HepG2 (cell line): ENCODE measurements around the gene NPVF. TPM values are rescaled to one million over a fixed set of nuclear protein-coding genes. Genes with fewer than 3 reads are reported as not detected.

Experiments
- ATRX ChIP-seq: sonication (generic); formaldehyde crosslinking; IDR thresholded peaks from 2 replicates; pipeline ENCODE4 v1.4.0; 2020; ENCODE audit warnings: missing genetic modification reagents, borderline replicate concordance
- CCDC6 ChIP-seq: sonication (generic); formaldehyde crosslinking; IDR thresholded peaks from 2 replicates; pipeline ENCODE4 v1.8.1; 2022; ENCODE audit warnings: mild to moderate bottlenecking, missing genetic modification reagents, moderate library complexity
- EED ChIP-seq: sonication (generic); formaldehyde crosslinking; IDR thresholded peaks from 2 replicates; pipeline ENCODE4 v1.5.0; 2020; ENCODE audit warnings: mild to moderate bottlenecking, missing genetic modification reagents
- HDAC1 ChIP-seq: sonication (generic); formaldehyde crosslinking; IDR thresholded peaks from 2 replicates; pipeline ENCODE4 v1.5.1; 2020; ENCODE audit warnings: mild to moderate bottlenecking, missing genetic modification reagents
- HNRNPK ChIP-seq: fragments of 200-400 bp; formaldehyde crosslinking; IDR thresholded peaks from 2 replicates; pipeline ENCODE4 v1.6.1; 2018; ENCODE audit warnings: low read length, low read depth, moderate library complexity, mild to moderate bottlenecking; ENCODE audit not compliant: poor library complexity, severe bottlenecking
- HNRNPUL1 ChIP-seq: fragments of 200-400 bp; formaldehyde crosslinking; IDR thresholded peaks from 2 replicates; pipeline ENCODE4 v1.6.1; 2017; ENCODE audit warnings: low read depth, mild to moderate bottlenecking, low read length, moderate library complexity
- MTF1 ChIP-seq: sonication (generic); formaldehyde crosslinking; IDR thresholded peaks from 2 replicates; pipeline ENCODE4 v1.5.0; 2020; ENCODE audit warnings: missing genetic modification reagents
- NR2F1 ChIP-seq, 2 experiments: fragments of 450-650 bp in 1 of 2; formaldehyde crosslinking in 1 of 2; IDR thresholded peaks; 2 replicates each; pipeline versions ENCODE4 v1.5.0 to v1.6.1; 2016 to 2020; ENCODE audit warnings: mild to moderate bottlenecking in 1 of 2, missing compliant biosample characterization in 1 of 2, missing genetic modification reagents in 1 of 2, moderate library complexity in 1 of 2
- NR2F6 ChIP-seq, 2 experiments: IDR thresholded peaks; 2 replicates each; pipeline ENCODE4 v1.6.1; 2016; ENCODE audit warnings: antibody characterized with exemption in 1 of 2, mild to moderate bottlenecking in 1 of 2
- RAD51 ChIP-seq: fragments of 450-650 bp; IDR thresholded peaks from 2 replicates; pipeline ENCODE4 v1.6.1; 2016; ENCODE audit warnings: borderline replicate concordance
- RFXANK ChIP-seq: IDR thresholded peaks from 2 replicates; pipeline ENCODE4 v1.6.1; 2016
- RXRB ChIP-seq: IDR thresholded peaks from 2 replicates; pipeline ENCODE4 v1.6.1; 2016; ENCODE audit warnings: borderline replicate concordance, missing genetic modification reagents, missing compliant biosample characterization
- SIX4 ChIP-seq: sonication (generic); formaldehyde crosslinking; IDR thresholded peaks from 2 replicates; pipeline ENCODE4 v1.4.0; 2020; ENCODE audit warnings: missing genetic modification reagents
- SP4 ChIP-seq: sonication (generic); formaldehyde crosslinking; IDR thresholded peaks from 2 replicates; pipeline ENCODE4 v1.8.1; 2023; ENCODE audit warnings: mild to moderate bottlenecking, missing genetic modification reagents
- ZNF343 ChIP-seq: sonication (generic); formaldehyde crosslinking; IDR thresholded peaks from 2 replicates; pipeline ENCODE4 v1.4.0; 2020; ENCODE audit warnings: mild to moderate bottlenecking, missing genetic modification reagents
- ZNF430 ChIP-seq: sonication (generic); formaldehyde crosslinking; IDR thresholded peaks from 2 replicates; pipeline ENCODE4 v1.9.0; 2021; ENCODE audit warnings: mild to moderate bottlenecking, missing genetic modification reagents
- ZNF441 ChIP-seq: sonication (generic); formaldehyde crosslinking; IDR thresholded peaks from 2 replicates; pipeline ENCODE4 v1.7.0; 2021; ENCODE audit warnings: missing genetic modification reagents, borderline replicate concordance
- ZNF598 ChIP-seq: sonication (generic); formaldehyde crosslinking; IDR thresholded peaks from 2 replicates; pipeline ENCODE4 v1.5.1; 2020; ENCODE audit warnings: mild to moderate bottlenecking, missing genetic modification reagents, borderline replicate concordance
- ZNF891 ChIP-seq: sonication (generic); formaldehyde crosslinking; IDR thresholded peaks from 2 replicates; pipeline ENCODE4 v1.5.0; 2020; ENCODE audit warnings: mild to moderate bottlenecking, missing genetic modification reagents
- polyA plus RNA-seq, 8 experiments: library from polyadenylated mRNA; depleted of rRNA in 3 of 8; stranded (reverse) in 7 of 8; unstranded in 1 of 8; fragments of >200 nt; fragmentation: Illumina TruSeq in 4 of 8; extraction: Trizol in 4 of 8; gene quantifications; 2 replicates each; pipeline versions ENCODE4 v1.2.1 to v1.2.3, GENCODE V29; 2011 to 2016; ENCODE audit warnings: low read depth in 4 of 8, missing spikeins in 1 of 8, mixed read lengths in 1 of 8; ENCODE audit not compliant: insufficient read depth in 1 of 8
- total RNA-seq, 5 experiments: library from RNA; depleted of rRNA; stranded (reverse); fragments of >200 nt; fragmentation: Illumina TruSeq; extraction: Trizol; gene quantifications; 2 replicates each; pipeline ENCODE4 v1.2.3, GENCODE V29; 2016; ENCODE audit warnings: low read depth in 1 of 5
- TF ChIP-seq, protein P1 (sequence below): sonication (generic); formaldehyde crosslinking; IDR thresholded peaks from 2 replicates; pipeline ENCODE4 v1.4.0; 2020; ENCODE audit warnings: missing genetic modification reagents, borderline replicate concordance
- TF ChIP-seq, protein P2 (sequence below): sonication (generic); formaldehyde crosslinking; IDR thresholded peaks from 2 replicates; pipeline ENCODE4 v1.4.0; 2020; ENCODE audit warnings: missing genetic modification reagents
- TF ChIP-seq, protein P3 (sequence below): IDR thresholded peaks from 2 replicates; pipeline ENCODE4 v1.6.1; 2016; ENCODE audit warnings: low read depth, missing genetic modification reagents, missing compliant biosample characterization

Gene NPVF
- total and polyA plus RNA-seq, 2 of the 13 experiments (the other 11 are each of a cell fraction or from before 2014, with no cell fraction given): not detected

DNA sequence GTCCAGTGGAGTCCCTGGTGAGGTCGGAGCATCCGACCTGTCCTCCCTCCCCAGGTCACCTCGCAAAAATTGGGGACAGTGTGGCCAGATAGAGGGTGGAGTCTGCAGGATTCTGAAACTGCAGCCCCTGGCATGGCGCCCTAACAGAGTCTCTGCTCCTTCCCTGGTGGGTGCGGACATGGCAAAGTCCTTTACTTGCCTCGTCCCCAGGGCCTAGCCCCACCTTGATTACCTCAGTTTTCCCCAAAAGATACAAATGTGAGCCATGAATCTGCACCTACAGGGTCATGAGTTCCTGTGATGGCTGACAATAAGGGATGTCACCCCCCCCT lies 47.7 kb downstream of the NPVF start (continued):
- no peak for TF ChIP-seq ZNF343 (CRISPR knock-in tag)
- TF ChIP-seq HDAC1 (CRISPR knock-in tag): 0 out of 2 replicates have a peak, but pooled peaks have one; percentile 7
- 0 out of 2 replicates have a peak, but pooled peaks have one; percentile 0 for TF ChIP-seq ZNF598 (CRISPR knock-in tag)
- TF ChIP-seq HNRNPUL1: no peak
- TF ChIP-seq ZNF430 (CRISPR knock-in tag): no peak
- no peak for TF ChIP-seq ZNF441 (CRISPR knock-in tag)
- no peak for TF ChIP-seq ATRX
- TF ChIP-seq RXRB: no peak
- no peak for TF ChIP-seq NR2F6 (IDR thresholded peaks at IDR 0.05)
- no peak for TF ChIP-seq NR2F6 (CRISPR knock-in tag; IDR thresholded peaks at IDR 0.05)
- no peak for TF ChIP-seq EED (CRISPR knock-in tag)
- TF ChIP-seq RAD51: no peak
- TF ChIP-seq, protein P1, sequence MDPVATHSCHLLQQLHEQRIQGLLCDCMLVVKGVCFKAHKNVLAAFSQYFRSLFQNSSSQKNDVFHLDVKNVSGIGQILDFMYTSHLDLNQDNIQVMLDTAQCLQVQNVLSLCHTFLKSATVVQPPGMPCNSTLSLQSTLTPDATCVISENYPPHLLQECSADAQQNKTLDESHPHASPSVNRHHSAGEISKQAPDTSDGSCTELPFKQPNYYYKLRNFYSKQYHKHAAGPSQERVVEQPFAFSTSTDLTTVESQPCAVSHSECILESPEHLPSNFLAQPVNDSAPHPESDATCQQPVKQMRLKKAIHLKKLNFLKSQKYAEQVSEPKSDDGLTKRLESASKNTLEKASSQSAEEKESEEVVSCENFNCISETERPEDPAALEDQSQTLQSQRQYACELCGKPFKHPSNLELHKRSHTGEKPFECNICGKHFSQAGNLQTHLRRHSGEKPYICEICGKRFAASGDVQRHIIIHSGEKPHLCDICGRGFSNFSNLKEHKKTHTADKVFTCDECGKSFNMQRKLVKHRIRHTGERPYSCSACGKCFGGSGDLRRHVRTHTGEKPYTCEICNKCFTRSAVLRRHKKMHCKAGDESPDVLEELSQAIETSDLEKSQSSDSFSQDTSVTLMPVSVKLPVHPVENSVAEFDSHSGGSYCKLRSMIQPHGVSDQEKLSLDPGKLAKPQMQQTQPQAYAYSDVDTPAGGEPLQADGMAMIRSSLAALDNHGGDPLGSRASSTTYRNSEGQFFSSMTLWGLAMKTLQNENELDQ: no peak
- TF ChIP-seq HNRNPK: no peak
- TF ChIP-seq SP4 (CRISPR knock-in tag): no peak
- TF ChIP-seq SIX4 (CRISPR knock-in tag): no peak
- TF ChIP-seq ZNF891 (CRISPR knock-in tag): no peak
- TF ChIP-seq, protein P2, sequence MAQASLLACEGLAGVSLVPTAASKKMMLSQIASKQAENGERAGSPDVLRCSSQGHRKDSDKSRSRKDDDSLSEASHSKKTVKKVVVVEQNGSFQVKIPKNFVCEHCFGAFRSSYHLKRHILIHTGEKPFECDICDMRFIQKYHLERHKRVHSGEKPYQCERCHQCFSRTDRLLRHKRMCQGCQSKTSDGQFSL (CRISPR knock-in tag): 0 out of 2 replicates have a peak, but pooled peaks have one; percentile 55
- 0 out of 2 replicates have a peak, but pooled peaks have one; percentile 3 for TF ChIP-seq CCDC6 (CRISPR knock-in tag)
- TF ChIP-seq MTF1 (CRISPR knock-in tag): no peak
- TF ChIP-seq NR2F1 (CRISPR knock-in tag; IDR thresholded peaks at IDR 0.05): no peak
- TF ChIP-seq RFXANK (CRISPR knock-in tag): no peak
- TF ChIP-seq, protein P3, sequence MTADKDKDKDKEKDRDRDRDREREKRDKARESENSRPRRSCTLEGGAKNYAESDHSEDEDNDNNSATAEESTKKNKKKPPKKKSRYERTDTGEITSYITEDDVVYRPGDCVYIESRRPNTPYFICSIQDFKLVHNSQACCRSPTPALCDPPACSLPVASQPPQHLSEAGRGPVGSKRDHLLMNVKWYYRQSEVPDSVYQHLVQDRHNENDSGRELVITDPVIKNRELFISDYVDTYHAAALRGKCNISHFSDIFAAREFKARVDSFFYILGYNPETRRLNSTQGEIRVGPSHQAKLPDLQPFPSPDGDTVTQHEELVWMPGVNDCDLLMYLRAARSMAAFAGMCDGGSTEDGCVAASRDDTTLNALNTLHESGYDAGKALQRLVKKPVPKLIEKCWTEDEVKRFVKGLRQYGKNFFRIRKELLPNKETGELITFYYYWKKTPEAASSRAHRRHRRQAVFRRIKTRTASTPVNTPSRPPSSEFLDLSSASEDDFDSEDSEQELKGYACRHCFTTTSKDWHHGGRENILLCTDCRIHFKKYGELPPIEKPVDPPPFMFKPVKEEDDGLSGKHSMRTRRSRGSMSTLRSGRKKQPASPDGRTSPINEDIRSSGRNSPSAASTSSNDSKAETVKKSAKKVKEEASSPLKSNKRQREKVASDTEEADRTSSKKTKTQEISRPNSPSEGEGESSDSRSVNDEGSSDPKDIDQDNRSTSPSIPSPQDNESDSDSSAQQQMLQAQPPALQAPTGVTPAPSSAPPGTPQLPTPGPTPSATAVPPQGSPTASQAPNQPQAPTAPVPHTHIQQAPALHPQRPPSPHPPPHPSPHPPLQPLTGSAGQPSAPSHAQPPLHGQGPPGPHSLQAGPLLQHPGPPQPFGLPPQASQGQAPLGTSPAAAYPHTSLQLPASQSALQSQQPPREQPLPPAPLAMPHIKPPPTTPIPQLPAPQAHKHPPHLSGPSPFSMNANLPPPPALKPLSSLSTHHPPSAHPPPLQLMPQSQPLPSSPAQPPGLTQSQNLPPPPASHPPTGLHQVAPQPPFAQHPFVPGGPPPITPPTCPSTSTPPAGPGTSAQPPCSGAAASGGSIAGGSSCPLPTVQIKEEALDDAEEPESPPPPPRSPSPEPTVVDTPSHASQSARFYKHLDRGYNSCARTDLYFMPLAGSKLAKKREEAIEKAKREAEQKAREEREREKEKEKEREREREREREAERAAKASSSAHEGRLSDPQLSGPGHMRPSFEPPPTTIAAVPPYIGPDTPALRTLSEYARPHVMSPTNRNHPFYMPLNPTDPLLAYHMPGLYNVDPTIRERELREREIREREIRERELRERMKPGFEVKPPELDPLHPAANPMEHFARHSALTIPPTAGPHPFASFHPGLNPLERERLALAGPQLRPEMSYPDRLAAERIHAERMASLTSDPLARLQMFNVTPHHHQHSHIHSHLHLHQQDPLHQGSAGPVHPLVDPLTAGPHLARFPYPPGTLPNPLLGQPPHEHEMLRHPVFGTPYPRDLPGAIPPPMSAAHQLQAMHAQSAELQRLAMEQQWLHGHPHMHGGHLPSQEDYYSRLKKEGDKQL (CRISPR knock-in tag): no peak
